ENCODE data around the gene STIL.
A peak's percentile ranks its signal among the peaks of the same experiment; 100 is the strongest.
"Not testable (repeated sequence)": the region's sequence is repeated elsewhere in the genome, so short reads cannot be mapped to it uniquely, and the experiment has no call there.

STIL gene

GRCh38 chr1:47313915-47314664, at the start of gene STIL:
TSS of gene STIL (minus strand) at chr1:47314147. CDS start at chr1:47310319, 3,828 bp downstream.
- peak; percentile 100 for DNase-seq

- no peak for DNase-seq
Measured at GRCh38 chr1:47362828-47363227, 48.9 kb upstream of the STIL start.

DNA sequence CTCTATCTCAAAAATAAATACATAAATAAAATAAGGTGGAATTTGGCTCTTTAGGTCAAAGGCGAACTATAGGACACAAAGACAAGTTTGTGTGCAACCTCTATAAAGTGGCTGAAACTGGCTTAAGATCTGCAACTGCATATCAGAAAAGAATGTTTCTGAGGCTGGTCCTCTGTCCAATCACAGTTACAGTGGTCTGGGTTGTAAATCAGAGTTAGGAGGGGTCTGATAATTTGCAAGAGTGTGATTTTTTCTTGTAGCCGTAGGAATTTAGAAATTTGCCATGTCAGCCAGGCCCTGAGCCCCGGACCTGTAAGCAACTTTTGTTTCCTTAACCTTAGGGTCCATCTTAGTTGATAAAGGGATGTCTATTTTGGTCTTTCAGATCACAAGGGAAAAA, 47.4 kb upstream of the STIL start:
- no peak for DNase-seq

DNA sequence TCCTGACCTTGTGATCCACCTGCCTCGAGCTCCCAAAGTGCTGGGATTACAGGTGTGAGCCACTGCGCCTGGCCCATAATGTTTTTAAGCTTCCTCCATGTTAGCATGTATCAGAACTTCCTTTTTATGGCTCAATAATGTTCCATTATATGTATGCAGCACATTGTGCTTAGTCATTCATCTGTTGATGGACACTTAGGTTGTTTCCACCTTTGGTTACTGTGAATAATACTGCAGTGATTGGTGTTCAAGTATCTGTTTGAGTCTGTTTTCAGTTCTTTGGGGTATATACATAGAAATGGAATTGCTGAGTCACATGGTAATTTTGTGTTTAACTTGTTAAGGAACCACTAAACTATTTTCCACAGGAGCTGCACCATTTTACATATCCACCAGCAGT, 37.4 kb upstream of the STIL start:
- no peak for DNase-seq

GRCh38 chr1:47348246-47348645, 34.3 kb upstream of the STIL start:
- no peak for DNase-seq

GRCh38 chr1:47347735-47348134, 33.8 kb upstream of the STIL start:
- no peak for DNase-seq

DNA sequence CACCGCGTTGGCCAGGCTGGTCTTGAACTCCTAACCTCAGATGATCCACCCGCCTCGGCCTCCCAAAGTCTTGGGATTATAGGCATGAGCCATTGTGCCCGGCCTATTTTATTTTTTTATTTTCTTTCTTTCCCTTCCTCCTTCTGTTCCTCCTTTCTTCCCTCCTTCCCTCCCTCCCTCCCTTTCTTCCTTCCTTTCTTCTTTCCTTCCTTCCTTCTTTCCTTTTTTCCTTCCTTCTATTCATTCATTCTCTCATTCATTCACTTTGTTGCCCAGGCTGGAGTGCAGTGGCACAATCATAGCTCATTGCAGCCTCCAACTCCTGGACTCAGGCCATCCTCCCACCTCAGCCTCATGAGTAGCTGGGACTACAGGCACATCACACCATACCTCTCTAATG, 33.0 kb upstream of the STIL start:
- DNase-seq, result not testable (repeated sequence)

DNA sequence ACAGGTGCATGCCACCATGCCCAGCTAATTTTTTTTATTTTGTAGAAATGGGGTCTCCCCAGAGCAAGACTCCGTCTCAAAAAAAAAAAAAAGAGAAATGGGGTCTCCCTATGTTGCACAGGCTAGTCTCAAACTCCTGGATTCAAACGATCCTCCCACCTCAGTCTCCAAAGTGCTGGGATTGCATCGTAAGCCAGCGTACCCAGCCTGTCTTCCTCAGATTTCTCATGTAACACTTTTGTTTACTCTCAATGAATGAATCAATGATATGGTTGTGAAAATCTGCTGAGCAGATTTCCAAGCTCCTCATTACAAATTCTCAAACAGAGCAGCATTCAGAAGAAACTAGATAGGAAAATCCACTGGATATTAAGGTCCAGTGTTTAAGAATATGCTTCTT, 26.3 kb upstream of the STIL start:
- DNase-seq, result no peak

- no peak for DNase-seq
Measured at GRCh38 chr1:47338249-47339077, 24.5 kb upstream of the STIL start.

GRCh38 chr1:47337350-47337749, 23.4 kb upstream of the STIL start:
- DNase-seq, result no peak

GRCh38 chr1:47334765-47335435, 21.0 kb upstream of the STIL start:
- DNase-seq, result no peak

DNA sequence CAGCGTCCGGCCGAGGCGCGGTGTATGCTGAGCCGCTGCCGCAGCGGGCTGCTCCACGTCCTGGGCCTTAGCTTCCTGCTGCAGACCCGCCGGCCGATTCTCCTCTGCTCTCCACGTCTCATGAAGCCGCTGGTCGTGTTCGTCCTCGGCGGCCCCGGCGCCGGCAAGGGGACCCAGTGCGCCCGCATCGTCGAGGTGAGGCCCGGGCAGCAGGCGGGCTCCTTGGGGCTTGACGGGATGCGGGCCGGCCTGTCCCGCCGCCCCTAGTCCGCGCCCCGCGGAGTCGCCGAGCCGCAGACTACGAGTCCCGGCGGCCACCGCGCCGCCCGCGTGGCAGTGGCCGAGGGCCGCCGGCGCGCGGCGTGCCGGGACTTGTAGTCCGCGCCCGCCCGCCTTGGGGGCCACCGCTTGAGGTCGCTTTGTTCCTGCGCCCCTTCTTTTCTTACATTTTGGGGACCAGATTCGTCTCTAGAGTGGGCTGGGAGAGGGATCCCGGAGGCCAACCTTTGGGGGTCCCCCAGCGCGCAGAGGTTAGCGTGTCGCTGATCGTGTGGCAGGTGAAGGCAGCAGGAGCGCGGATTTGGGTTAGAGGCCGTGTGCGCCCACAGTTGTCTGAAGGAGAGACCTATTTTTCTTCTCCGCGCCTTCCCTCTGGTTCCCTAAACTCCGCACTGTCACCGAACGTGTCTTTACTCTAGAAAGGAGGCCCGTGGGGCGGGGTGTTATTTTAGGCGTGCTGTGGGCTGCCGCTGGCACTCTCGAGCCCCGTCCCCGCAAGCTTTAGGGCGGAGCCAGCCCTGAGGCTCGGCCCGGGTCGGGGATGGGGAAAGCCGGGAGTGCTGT, 20.2 kb upstream of the STIL start:
- peak; percentile 69 for DNase-seq

GRCh38 chr1:47333578-47333921, 19.6 kb upstream of the STIL start, which contains the start of gene CMPK1:
TSS of gene CMPK1 (plus strand) at chr1:47333790. CDS start at chr1:47333946, 156 bp downstream.
- peak; percentile 87 for DNase-seq

GRCh38 chr1:47332779-47333577, 19.0 kb upstream of the STIL start:
- no peak for DNase-seq

DNA sequence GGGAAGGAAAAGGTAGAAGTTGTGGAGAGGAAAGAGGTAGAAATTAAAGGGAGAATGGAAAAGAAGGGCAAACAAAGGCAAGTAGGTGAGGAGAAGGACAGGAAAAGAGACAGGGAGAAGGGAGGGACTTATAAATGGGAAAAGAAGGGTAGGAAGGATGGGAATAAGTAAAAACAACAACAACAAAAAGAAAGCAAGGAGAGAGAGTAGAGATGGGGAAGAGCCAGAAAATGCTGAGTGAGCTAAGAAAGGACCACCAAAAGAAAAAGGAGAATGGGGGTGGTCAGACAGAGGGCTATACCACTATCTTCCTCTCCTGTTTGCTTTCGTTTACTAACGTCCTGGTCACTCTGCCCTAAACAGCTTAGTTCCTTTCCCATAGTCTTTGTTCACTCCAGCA, 17.9 kb upstream of the STIL start:
- DNase-seq, result no peak

DNA sequence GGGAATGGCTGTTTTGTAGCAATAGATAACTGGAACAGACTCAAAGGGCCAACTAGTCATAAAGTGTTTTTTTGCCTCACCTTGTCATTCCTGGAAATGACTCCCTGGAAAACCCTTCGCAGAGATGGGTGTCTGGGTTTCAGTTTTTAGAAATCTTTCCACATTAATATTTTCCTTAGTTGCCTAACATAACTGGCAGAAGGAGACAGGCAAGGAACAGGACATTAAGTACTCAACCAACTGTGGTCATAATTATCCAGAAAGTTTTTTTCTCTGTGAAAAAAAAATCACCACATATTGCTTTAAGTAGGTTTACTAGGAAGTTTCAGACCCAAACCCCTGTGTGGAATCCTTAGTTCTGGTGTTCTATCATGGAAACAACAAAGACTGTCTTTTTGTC, 16.3 kb upstream of the STIL start:
- no peak for DNase-seq

GRCh38 chr1:47328992-47329391, 15.0 kb upstream of the STIL start:
- no peak for DNase-seq

DNA sequence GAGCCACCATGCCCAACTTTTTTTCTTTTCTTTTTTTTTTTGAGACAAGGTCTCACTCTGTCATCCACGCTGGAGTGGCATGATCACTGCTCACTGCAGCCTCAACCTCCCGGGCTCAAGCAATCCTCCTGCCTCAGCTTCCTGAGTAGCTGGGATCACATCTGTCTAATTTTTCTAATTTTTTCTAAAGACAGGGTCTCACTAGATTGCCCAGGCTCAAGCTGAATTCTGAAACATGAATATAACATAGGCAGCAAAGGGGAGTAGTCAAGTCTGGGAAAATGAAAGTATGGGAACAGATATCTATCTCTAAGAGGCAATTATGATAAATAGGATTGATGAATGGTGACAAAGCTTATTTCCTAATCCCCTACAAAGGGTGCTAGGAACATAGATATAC, 12.3 kb upstream of the STIL start:
- no peak for DNase-seq

- no peak for DNase-seq
Measured at GRCh38 chr1:47325528-47325927, 11.6 kb upstream of the STIL start.

DNA sequence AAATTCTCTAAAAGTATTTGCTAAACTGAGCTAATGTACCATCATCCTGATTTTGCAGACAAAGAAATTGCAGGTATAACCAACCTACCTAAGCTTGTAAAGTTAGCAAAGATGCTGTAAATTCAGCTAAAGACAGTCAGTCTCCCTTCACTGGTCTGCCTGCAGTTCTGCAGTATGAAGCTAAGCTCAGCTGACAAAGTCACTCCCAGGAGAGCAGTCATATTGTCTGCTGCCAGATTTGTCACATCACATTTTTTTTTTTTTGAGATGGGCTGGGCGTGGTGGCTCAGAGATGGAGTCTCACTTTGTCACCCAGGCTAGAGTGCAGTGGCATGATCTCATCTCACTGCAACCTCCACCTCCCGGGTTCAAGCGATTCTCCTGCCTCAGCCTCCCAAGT, 10.7 kb upstream of the STIL start:
- no peak for DNase-seq

GRCh38 chr1:47323599-47324031, 9.7 kb upstream of the STIL start:
- no peak for DNase-seq

DNA sequence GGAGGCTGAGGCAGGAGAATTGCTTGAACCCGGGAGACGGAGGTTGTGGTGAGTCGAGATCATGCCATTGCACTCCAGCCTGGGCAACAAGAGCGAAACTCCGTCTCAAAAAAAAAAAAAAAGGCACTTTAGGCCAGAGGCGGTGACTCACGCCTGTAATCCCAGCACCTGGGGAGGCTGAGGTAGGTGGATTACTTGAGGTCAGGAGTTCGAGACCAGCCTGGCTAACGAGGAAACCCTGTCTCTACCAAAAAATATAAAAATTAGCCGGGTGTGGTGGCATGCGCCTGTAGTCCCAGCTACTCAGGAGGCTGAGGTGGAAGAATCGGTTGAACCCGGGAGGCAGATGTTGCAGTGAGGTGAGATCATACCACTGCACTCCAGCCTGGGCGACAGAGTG, 6.0 kb upstream of the STIL start:
- not testable (repeated sequence) for DNase-seq

Measured in NCI-H1105 (cell line).